Hippocampal formation (tissue), 2 donors: ENCODE results near the gene COL26A1.
"Not testable (repeated sequence)": the region's sequence is repeated elsewhere in the genome, so short reads cannot be mapped to it uniquely, and the experiment has no call there.

Source experiments
- DNase-seq, 2 donors: peaks; one replicate each; lab custom pipeline; 2025; lab: John Stamatoyannopoulos, UW

The COL26A1 gene

DNA sequence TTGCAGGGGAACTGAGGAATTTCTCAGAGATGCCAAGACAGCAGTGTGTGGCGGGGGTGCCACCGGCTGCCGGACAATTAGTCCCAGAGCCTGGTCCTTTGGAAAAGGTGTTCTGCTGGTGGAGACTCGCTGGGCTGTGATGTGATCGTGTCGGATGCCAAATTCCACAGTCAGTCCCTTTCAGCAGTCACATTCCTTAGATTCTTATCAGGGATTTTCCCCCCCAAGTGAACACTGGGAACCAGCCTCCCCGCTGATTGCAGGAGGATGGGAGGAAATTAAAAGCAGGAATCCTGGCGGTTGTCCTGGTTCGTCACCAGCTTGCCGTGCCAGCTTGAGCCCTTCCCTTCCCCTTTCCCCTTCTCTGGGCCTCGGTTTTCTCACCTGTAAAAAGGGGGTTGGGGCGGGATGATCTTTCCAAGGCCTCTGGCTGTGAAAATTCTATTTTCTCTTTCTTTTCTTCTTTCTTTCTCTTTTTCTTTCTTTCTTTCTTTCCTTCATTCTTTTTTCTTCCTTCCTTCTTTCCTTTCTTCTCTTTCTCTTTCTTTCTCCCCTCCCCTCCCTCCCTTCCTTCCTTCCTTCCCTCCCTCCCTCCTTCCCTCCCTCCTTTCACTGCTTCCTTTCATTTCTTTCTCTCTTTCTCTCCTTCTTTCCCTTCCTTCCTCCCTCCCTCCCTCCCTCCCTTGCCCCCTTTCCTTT is 39.6 kb downstream of the COL26A1 start:
- DNase-seq: no peak

DNA sequence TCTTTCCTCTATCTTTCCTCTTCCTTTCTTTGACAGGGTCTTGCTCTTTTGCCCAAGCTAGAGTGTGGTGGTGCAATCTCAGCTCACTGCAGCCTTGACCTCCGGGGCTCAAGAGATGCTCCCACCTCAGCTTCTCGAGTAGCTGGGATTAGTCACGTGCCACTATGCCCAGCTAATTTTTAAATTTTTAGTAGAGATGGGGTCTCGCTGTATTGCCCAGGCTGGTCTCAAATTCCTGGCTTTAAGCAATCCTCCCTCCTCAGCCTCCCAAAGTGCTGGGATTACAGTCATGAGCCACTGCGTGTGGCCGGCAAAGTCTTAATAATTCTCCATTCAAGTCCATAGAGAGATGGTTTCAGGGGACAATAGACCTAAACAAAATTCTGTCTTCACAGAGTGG is 40.2 kb downstream of the COL26A1 start:
- DNase-seq: no peak

DNA sequence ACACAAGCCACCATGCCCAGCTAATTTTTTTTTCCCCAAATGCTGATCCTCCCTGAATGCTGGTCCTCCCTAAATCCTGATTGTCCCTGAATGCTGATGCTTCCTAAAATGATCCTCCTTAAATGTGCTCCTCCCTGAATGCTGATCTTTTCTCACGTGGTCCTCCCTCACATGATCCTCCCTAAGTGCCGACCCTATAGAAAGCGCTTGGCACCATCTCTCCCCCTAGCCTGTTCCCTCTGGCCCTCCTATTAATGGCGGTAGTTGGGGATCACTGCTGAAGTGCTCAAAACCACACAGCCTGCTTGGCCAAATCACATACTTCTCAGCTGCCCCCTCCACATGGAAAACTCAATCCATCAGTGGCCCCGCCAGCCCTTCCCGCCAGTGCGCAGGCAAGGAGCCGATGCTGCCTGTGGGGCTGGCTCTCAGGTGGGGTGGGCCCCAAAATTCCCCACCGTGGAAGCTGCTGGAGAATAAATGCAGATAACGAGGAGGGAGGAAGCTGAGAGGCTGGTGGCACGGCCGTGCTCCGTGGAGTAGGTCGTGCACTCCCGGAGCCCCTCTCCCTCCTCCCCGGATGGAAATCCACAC is 42.9 kb downstream of the COL26A1 start:
- DNase-seq: no peak

DNA sequence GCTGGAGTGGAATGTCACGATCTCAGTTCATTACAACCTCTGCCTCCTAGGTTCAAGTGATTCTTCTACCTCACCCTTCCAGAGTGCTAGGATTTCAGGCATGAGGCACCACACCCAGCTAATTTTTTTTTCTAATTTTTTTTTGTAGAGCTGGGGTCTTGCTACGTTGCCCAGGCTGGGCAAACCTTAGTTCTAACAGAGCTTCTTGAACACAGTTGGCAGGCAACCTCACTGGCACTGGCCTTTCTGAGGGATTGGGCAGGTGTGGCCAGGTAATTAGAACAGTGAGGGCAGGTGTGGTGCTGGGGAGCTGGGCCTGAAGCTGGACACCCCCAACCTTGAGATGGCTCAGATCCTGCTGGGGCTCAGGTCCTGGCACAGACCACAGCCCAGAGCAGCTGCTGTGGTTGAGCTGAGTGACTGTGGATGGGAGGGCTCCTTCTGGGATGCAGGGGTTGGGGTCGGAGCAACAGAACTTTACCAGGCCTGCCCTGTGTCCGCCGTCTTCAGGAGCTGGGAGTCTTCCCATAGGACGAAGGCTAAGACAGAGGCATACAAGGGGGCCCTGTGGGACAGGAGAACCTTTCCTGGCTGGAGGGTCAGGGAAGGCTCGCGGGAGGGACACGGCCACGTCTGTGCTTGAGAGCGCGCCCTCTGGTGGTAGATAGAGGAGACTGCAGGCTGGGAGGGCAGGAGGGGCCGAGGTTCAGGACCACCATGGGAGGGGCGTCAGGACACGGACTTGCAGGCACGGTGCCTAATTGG is 48.2 kb downstream of the COL26A1 start:
- no peak for DNase-seq

DNA sequence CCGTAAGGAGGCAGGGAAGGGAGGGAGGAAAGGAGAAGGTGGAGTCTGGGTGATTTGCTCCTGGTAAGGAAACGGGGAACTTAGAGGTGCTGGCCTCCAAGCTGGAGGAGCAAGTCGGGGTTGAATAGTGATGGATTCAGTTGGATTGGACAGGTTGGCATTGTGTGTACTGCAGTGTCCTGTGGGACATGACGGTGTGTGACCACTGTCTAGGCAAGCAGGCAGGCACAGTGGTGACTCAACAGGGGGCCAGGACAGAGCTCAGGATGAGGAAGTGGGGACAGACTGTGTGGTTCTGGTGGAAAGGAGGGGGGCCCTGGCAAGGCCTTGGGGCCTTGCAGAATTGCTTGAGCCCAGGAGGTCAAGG is 48.8 kb downstream of the COL26A1 start:
- no peak for DNase-seq

DNA sequence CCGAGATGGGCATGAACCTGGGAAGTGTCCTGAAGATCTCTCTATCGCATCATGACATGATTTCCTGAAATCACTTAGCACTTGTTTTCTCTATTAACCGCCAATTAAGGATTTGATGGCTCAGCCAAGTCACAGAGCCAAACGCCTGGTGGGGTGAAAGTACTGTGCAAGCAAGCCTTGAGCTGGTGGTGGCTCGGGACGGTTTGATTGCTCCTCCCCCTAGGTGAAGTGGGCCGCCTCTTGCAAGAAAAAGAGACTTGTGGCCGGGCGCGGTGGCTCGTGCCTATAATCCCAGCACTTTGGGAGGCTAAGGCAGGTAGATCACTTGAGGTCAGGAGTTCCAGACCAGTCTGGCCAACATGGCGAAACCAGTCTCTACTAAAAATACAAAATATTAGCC is 50.3 kb downstream of the COL26A1 start:
- DNase-seq: no peak

DNA sequence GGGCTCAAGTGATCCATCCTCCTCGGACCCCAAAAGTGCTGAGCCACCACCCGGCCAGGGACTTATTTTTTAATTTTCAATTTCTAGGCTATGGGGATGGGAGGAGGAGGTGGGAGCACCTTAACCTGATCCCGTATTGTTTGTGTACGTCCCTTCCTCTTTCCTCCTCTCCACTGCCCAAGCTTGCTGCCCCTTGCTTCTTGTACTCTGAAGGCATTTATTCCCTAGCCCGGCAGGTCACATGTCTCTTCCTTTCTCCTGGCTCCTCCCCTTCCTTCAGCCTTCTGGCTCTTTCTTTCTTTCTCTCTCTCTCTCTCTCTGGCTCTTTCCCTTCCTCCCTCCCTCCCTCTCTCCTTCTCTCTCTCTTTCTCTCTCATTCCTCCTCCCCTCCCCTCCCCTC is 56.0 kb downstream of the COL26A1 start:
- no peak for DNase-seq

DNA sequence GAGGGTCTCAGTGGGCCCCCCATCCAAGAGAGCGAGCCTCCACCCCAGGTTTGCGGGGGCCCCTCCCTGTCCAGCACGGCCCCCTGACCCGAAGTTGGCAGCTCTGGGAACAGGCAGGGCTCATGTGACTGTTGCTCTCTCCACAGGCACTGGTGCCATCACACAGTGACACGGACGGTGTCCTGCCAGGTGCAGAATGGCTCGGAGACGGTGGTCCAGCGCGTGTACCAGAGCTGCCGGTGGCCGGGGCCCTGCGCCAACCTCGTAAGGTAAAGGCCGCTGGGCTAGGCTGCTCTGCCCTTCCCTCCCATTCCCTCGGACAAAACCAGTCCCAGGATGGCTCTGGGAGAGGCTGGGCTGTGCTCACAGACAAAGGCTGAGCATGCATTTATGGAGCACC is 57.2 kb downstream of the COL26A1 start:
- DNase-seq: no peak

DNA sequence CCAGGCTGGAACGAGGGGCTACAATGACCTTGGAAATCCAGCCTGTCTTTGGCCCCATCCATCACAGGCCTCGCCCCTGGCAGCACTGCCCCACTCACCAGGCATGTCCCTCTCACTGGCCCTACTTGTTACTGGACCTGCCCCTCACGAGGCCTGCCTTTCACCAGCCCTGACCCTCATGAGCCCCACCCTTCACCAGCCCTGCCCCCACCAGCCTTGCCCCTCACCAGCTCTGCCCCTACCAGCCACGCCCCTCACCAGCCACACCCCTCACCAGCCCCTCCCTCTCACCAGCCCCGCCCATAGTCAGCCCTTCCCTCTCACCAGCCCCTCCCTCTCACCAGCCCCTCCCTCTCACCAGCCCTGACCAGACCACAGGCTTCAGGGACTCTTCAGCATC is 57.8 kb downstream of the COL26A1 start:
- DNase-seq: no peak

DNA sequence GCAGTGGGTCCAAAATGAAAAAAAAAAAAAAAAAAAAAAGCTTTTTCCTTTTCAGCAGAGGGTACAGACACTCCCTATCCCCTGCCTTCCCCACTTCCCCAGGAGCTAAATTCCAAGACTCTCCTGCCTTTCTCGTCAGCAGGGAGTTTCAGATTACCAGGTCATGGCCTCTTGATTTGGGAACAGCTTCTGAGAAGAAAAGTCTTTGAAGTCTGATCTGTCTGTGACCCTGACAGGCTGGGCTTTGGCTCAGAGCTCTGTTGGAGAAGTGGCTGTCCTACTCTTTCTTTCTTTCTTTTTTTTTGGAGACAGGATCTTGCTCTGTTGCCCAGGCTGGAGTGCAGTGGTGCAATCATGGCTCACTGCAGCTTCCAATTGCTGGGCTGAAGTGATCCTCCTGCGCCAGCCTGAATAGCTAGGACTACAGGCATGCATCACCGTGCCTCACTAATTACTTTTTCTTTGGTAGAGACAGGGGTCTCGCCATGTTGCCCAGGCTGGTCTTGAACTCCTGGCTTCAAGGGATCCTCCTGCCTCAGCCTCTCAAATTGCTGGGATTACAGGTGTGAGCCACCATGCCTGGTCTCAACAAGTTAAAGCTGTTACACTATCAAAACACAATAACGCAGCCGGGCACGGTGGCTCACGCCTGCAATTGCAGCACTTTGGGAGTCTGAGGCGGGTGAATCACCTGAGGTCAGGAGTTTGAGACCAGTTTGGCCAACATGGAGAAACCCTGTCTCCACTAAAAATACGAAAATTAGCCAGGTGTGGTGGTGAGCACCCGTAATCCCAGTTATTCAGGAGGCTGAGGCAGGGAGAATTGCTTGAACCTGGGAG is 59.9 kb downstream of the COL26A1 start:
- DNase-seq: no peak

DNA sequence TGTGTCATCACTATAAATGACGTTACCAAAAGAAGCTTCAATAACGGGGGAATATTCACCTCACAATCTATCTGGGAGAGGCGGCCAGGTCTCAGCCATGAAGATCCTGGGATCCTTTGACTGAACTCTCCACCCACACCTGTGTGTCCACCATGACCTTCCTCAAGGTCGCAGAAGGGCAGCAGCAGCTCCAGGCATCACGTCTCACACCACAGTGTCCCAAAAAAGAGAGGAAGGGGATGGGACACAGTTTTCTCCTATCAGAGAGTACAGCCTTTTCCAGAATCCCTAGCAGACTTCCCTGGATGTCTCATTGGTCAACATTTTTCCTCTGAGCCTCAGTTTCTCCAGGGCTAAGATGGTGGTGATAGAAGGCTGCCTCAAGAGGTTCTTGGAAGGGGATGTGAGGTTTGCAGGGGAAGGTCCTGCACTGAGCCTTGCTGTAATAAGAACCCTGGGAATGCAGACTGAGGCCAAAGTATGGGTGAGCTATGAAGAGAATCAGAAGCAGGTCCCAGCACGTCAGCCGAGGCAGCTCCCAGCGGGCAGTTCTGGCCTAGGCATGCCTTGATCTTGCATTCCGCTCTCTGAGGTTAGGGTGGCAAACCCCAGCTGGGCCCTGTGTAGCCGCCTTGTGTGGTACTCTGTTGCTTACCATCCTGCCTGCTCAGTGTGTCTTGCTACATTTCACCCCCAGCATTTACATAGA is 63.8 kb downstream of the COL26A1 start:
- no peak for DNase-seq

DNA sequence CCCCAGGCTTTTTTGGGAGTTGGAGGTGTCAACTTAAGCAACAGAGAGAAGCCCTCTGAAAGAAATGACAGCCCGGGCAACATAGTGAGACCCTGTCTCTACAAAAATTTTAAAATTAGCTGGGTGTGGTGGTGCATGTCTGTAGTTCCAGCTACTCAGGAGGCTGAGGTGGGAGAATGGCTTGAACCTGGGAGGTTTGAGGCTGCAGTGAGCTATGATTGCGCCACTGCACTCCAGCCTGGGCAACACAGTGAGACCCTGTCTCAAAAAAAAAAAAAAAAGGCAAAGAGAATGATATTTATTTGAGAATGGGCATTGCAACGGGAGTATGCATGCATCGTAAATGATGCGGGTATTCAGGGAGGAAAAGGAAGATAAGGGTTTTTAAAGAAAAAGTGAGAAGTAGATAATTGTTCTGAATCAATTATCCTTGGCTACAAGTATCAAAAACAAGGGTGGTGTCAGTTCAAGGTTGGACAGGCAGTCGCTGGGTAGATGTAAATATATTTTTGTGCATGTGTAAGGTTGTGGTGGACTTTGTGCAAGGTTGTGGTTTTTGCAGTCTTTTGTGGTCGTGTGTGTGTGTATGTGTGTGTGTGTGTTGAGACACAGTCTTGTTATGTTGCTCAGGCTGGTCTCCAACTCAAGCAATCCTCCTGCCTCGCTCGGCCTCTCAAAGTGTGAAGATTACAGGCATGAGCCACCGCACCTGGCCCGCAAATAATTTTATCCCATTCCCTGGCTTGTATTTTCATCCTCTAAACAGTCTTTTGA is 65.6 kb downstream of the COL26A1 start:
- no peak for DNase-seq

DNA sequence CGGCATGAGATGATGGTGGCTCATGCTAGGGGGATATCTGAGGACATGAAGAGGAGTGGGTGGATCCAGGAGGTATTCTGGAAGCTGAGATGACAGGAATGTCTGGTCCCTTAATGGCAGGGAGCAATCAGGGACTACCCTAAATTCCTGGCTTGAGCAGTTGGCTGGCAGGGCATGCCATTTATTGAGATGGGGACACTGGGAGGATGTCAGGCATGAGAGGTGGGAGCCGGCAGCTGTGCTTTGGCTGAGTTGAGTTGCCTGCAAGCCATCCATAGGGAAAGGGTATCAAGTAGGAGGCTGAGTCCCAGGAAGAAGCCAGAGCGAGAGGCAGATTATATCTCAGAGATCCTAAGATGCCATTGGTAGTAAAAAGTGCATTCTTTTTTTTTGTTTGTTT is 69.6 kb downstream of the COL26A1 start:
- no peak for DNase-seq

DNA sequence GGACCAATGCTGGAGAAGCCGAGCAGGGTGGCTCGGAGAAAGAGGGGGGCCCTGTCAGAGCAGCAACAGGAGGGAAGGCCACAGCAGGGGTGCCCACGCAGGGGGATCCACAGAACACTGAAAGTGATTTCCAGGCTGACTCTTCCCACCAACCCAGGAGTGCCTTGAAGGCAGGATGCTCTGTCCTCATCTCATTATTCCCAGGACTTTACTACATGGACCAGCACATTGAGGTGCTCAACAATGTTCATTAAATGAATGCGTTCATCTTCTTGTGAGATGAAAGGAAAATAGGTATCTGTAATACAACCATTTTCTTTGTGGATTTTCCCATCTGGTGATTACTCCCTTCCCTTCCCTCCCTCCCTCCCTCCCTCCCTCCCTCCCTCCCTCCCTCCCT is 71.0 kb downstream of the COL26A1 start:
- DNase-seq: no peak

DNA sequence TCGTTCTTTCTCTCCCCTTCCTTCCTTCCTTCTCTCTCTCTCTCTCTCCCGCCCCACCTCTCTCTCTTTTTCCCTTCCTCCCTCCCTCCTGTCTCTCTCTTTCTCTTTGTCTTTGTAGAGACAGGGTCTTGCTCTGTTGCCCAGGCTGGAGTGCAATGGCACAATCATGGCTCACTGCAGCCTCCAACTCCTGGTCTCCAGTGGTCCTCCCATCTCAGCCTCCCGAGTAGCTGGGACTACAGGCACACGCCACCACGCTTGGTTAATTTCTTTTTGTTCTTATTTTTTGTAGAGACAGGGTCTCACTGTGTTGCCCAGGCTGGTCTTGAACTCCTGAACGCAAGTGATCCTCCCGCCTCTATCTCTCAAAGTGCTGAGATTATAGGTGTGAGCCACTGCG is 71.5 kb downstream of the COL26A1 start:
- not testable (repeated sequence) for DNase-seq

DNA sequence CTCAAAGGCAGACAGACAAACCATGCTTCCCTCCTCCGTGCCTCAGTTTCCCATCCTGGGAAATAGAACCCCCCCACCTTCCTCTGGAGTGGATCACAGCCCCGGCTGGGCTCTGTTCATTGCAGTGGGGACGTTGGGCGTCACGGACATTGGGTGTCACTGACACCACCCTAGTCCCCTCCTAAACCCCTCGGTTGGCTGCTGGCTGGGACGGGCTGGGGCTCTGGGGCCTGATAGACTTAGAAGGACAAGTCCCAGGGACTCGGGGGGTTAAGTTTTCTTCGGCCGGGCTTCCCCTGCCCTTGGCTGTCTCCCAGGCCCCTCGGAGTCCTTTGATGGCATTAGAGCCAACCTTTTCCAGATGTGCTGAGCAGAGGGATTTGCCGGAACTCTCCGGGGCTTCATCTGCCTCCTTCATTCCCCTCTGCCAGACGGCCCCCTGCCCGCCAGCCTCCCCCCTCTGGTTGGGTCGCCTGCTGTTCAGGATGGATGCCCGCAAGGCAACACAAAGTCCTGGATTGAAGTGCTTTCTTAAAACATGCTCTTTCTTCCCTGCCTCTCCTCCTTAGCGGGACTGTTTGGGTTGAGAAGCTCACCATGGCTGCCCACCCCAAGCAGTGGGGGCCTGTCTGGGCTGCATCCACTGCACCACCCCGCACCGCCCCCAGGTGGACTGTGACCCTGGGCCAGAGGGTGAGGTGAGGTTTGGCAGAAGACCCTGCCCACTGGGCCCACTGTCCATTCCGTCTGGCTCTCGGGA is 73.0 kb downstream of the COL26A1 start:
- DNase-seq: no peak

DNA sequence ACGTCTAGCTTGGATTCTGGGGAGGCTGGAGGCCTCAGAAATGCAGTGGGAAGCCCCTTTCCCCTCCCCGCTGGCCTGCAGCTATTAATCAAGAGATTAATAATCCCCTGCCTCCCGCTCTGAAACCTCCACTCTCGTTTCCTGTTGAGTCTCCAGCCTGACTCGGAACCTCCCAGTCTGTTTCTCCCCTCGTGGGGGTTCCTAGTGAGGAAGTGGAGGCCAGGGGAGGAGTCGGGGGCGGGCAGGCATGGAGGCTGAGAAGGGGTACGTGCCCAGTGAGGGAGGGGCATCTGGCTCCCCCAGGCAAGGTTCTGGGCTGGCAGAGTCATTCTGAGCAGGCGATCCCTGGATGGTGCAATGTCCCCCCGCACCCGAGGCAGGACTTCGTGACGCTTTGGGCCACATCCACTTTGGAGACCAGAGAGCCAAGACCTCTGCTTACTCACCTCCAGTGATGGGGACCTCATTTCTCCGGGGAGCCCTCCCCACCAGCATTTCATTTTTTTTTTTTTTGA is 73.6 kb downstream of the COL26A1 start:
- no peak for DNase-seq

DNA sequence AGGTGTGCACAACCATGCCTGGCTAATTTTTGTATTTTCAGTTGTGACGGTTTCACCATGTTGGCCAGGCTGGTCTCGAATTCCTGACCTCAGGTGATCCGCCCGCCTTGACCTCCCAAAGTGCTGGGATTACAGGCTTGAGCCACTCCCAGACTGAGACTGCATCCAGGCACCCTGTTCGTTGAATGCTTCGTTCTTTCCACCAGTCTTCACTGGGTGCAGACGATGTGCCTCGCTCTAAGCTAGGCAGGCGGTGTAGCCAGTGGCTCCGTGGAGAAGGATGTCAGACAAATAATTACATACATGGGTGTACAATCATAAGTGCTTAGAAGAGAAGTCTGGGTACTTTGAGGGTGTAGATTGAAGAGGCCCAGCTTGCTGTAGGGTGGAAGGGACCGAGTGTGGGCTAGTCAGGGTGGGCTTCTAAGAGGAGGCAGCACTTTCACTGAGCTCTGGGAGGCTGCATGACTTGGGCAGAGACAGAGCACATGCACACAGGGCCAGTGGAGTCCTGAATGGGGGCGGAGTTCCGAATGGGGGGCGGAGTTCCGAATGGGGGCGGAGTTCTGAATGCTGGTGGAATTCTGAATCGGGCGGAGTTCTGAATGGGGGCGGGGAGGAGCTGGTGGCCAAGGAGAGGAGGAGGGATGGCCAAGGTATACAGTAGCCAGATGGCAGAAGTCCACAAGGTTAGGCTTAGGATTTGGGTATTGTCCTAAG is 74.3 kb downstream of the COL26A1 start:
- DNase-seq: no peak

DNA sequence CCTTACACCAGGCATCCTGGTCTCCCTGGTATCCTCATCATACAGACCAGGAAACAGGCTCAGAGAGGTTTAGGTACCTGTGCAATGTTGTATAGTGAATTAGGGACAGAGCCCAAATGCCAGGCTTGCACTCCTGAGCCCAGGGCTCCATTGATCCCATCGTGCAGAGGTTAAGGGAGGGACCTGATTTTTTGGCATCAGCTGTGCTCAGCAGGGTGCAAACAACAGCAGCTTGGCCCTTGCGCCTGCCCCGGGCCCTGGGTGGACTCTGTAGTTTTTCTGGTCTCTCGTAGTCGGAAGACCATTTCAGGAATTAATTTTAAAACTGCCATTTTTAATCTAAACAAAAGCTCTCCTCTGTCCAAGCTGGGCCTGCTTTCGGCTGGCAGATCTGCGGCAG is 79.2 kb downstream of the COL26A1 start:
- DNase-seq: no peak
